ENCODE results near the gene CPEB1. TPM values are rescaled to one million over a fixed set of nuclear protein-coding genes. Genes with fewer than 3 reads are reported as not detected.

CPEB1 gene
- total RNA-seq, 1 donor from 2014 or later = under 0.01 TPM

- no peaks in the 10 kb centered on the region for H3K36me3 ChIP-seq (ENCODE audit: control insufficient read depth, insufficient read depth, low read length)
- DNase-seq (ENCODE audit: low read depth) (peak; percentile 64), FAIRE-seq (no peak)
- H3K4me3 ChIP-seq (ENCODE audit: low read depth, low read length) = peak overlapping the region; percentile 67
- no peaks in the 10 kb centered on the region for H3K27me3 ChIP-seq (ENCODE audit: control insufficient read depth, insufficient read depth, low read length)
- TF ChIP-seq CTCF (IDR thresholded peaks at IDR 0.05; ENCODE audit: insufficient read depth, low read length, severe bottlenecking) = peak; percentile 54
Measured at GRCh38 chr15:82680200-82681102, 33.3 kb upstream of the CPEB1 start.

GRCh38 chr15:82679626-82680199 lies 32.5 kb upstream of the CPEB1 start:
- peak overlapping the region; percentile 67 for H3K4me3 ChIP-seq (ENCODE audit: low read depth, low read length)
- DNase-seq (ENCODE audit: low read depth) (no peak), FAIRE-seq (no peak)
- no peaks in the 10 kb centered on the region for H3K36me3 ChIP-seq (ENCODE audit: control insufficient read depth, insufficient read depth, low read length)
- TF ChIP-seq CTCF (IDR thresholded peaks at IDR 0.05; ENCODE audit: insufficient read depth, low read length, severe bottlenecking) = no peak
- H3K27me3 ChIP-seq (ENCODE audit: control insufficient read depth, insufficient read depth, low read length) = no peaks in the 10 kb centered on the region

GRCh38 chr15:82677720-82678323 lies 30.7 kb upstream of the CPEB1 start:
- no peak for TF ChIP-seq CTCF (IDR thresholded peaks at IDR 0.05; ENCODE audit: insufficient read depth, low read length, severe bottlenecking)
- FAIRE-seq (peak; percentile 32), DNase-seq (ENCODE audit: low read depth) (no peak)
- no peaks in the 10 kb centered on the region for H3K36me3 ChIP-seq (ENCODE audit: control insufficient read depth, insufficient read depth, low read length)
- H3K27me3 ChIP-seq (ENCODE audit: control insufficient read depth, insufficient read depth, low read length) = no peaks in the 10 kb centered on the region
- no peak overlapping the region for H3K4me3 ChIP-seq (ENCODE audit: low read depth, low read length)

GRCh38 chr15:82674873-82675272 lies 27.7 kb upstream of the CPEB1 start:
- no peak for TF ChIP-seq CTCF (IDR thresholded peaks at IDR 0.05; ENCODE audit: insufficient read depth, low read length, severe bottlenecking)
- H3K4me3 ChIP-seq (ENCODE audit: low read depth, low read length) = no peak overlapping the region
- no peaks in the 10 kb centered on the region for H3K27me3 ChIP-seq (ENCODE audit: control insufficient read depth, insufficient read depth, low read length)
- FAIRE-seq (no peak), DNase-seq (ENCODE audit: low read depth) (no peak)
- no peaks in the 10 kb centered on the region for H3K36me3 ChIP-seq (ENCODE audit: control insufficient read depth, insufficient read depth, low read length)

GRCh38 chr15:82670699-82671098 lies 23.5 kb upstream of the CPEB1 start:
- Histone ChIP-seq H3K4me3 (ENCODE audit: low read depth, low read length) (no peak overlapping the region), H3K36me3 (ENCODE audit: control insufficient read depth, insufficient read depth, low read length) (no peaks in the 10 kb centered on the region), H3K27me3 (ENCODE audit: control insufficient read depth, insufficient read depth, low read length) (no peaks in the 10 kb centered on the region)
- no peak for DNase-seq (ENCODE audit: low read depth)
- no peak for FAIRE-seq
- TF ChIP-seq CTCF (IDR thresholded peaks at IDR 0.05; ENCODE audit: insufficient read depth, low read length, severe bottlenecking) = no peak
